ENCODE measurements around the gene SCUBE3.

DNA sequence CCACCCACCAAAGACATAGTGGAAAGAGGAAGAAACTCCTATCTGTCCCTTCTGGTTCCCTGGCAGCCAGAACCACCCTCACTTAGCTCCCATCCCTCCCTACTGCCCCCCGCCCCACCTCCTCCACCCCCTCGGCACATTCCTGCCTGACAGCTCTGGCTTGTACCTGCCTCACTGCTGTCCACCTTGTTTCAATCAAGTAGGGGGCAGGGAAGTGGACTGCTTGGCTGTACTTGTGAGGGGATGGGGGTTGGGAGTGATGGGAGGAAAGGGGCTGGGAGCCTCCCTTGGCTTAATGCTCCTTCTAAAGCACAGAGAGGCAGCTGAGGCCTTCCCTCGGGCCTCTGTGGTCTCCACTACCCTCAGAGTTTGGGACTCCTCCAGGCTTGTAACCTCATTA is 23.7 kb downstream of the SCUBE3 start:
- TF ChIP-seq, protein P1, sequence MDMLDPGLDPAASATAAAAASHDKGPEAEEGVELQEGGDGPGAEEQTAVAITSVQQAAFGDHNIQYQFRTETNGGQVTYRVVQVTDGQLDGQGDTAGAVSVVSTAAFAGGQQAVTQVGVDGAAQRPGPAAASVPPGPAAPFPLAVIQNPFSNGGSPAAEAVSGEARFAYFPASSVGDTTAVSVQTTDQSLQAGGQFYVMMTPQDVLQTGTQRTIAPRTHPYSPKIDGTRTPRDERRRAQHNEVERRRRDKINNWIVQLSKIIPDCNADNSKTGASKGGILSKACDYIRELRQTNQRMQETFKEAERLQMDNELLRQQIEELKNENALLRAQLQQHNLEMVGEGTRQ (IDR thresholded peaks at IDR 0.05; ENCODE audit: low read depth, low read length) = no peak
- no peak for TF ChIP-seq MAZ (IDR thresholded peaks at IDR 0.05; ENCODE audit: borderline replicate concordance, low read depth, low read length)
- TF ChIP-seq, protein P2, sequence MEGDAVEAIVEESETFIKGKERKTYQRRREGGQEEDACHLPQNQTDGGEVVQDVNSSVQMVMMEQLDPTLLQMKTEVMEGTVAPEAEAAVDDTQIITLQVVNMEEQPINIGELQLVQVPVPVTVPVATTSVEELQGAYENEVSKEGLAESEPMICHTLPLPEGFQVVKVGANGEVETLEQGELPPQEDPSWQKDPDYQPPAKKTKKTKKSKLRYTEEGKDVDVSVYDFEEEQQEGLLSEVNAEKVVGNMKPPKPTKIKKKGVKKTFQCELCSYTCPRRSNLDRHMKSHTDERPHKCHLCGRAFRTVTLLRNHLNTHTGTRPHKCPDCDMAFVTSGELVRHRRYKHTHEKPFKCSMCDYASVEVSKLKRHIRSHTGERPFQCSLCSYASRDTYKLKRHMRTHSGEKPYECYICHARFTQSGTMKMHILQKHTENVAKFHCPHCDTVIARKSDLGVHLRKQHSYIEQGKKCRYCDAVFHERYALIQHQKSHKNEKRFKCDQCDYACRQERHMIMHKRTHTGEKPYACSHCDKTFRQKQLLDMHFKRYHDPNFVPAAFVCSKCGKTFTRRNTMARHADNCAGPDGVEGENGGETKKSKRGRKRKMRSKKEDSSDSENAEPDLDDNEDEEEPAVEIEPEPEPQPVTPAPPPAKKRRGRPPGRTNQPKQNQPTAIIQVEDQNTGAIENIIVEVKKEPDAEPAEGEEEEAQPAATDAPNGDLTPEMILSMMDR (conservative IDR thresholded peaks at IDR 0.05; ENCODE audit: low read depth, low read length) = no peak
- no peak for TF ChIP-seq BHLHE40 (IDR thresholded peaks at IDR 0.05; ENCODE audit: low read depth, low read length)

Data from IMR-90 (cell line).